ENCODE measurements around the gene WASL. TPM values are rescaled to one million over a fixed set of nuclear protein-coding genes. Genes with fewer than 3 reads are reported as not detected.
A peak's percentile ranks its signal among the peaks of the same experiment; 100 is the strongest.

Gene WASL
- polyA plus RNA-seq, 2 of the 4 experiments (the other 2 are of a cell fraction) = 18.5 to 21.0 TPM

DNA sequence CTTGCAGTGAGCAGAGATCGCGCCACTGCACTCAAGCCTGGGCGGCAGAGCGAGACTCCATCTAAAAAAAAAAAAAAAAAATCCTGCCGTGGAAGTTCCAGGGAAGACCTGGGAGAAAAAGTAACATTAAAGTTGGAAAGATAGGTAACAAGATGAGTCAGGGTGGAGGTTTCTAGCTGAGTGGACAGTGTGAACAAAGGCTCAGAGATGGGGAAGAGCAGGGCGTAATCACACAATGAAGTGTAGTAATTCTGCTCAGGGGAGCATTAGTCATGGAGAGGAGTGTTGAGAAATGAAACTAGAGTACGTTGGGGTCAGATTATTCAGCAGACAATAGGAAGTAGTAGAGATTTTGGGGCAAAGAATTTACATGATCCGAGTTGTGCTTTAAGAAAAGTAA, 21.6 kb upstream of the WASL start (continued):
- TF ChIP-seq TP53 (CRISPR knock-in tag; IDR thresholded peaks at IDR 0.05) = no peak

- FAIRE-seq = peak; percentile 94
- peaks cover 57% of the 10 kb centered on the region for H3K4me1 ChIP-seq
- peak overlapping the region; percentile 13 to 80; a peak in 4 of 6 replicates for H3K27ac ChIP-seq
- TF ChIP-seq, protein P1, sequence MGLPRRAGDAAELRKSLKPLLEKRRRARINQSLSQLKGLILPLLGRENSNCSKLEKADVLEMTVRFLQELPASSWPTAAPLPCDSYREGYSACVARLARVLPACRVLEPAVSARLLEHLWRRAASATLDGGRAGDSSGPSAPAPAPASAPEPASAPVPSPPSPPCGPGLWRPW (IDR thresholded peaks at IDR 0.05) = no peak
- TF ChIP-seq NPAS2 (CRISPR knock-in tag; IDR thresholded peaks at IDR 0.05; ENCODE audit: borderline replicate concordance) = no peak
- TF ChIP-seq MAFK (IDR thresholded peaks at IDR 0.05; ENCODE audit: partially characterized antibody) = peak; percentile 96
- TF ChIP-seq FOSL2 (IDR thresholded peaks at IDR 0.05) = peak; percentile 40; the same call in 1 of the 2 replicates
- peak; percentile 79 for TF ChIP-seq FOSL2 (CRISPR knock-in tag; IDR thresholded peaks at IDR 0.05)
- TF ChIP-seq JUN (IDR thresholded peaks at IDR 0.05) = 0 out of 5 replicates have a peak, but pooled peaks of 1 of the 2 experiments have one; percentile 32
- TF ChIP-seq EHF (CRISPR knock-in tag; IDR thresholded peaks at IDR 0.05) = no peak
- TF ChIP-seq, protein P2, sequence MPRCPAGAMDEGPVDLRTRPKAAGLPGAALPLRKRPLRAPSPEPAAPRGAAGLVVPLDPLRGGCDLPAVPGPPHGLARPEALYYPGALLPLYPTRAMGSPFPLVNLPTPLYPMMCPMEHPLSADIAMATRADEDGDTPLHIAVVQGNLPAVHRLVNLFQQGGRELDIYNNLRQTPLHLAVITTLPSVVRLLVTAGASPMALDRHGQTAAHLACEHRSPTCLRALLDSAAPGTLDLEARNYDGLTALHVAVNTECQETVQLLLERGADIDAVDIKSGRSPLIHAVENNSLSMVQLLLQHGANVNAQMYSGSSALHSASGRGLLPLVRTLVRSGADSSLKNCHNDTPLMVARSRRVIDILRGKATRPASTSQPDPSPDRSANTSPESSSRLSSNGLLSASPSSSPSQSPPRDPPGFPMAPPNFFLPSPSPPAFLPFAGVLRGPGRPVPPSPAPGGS (IDR thresholded peaks at IDR 0.05) = no peak
- TF ChIP-seq ZFP36 (IDR thresholded peaks at IDR 0.05; ENCODE audit: borderline replicate concordance, partially characterized antibody) = no peak
- no peak for TF ChIP-seq KDM1A (IDR thresholded peaks at IDR 0.05; ENCODE audit: low read depth)
- no peak for TF ChIP-seq HDAC2 (IDR thresholded peaks at IDR 0.05)
- no peak for TF ChIP-seq REST (IDR thresholded peaks at IDR 0.05)
- TF ChIP-seq MAX (IDR thresholded peaks at IDR 0.05) = peak; percentile 63
- no peak for TF ChIP-seq MAZ (IDR thresholded peaks at IDR 0.05; ENCODE audit: borderline replicate concordance, low read depth, low read length)
- peak in 1 of 2 experiments; percentile 17; a peak in 1 of 4 replicates for TF ChIP-seq CEBPB (IDR thresholded peaks at IDR 0.05)
- no peak for TF ChIP-seq EP300 (IDR thresholded peaks at IDR 0.05)
- TF ChIP-seq TP53 (CRISPR knock-in tag; IDR thresholded peaks at IDR 0.05) = no peak
- TF ChIP-seq KDM5A (IDR thresholded peaks at IDR 0.05) = no peak
- no peak for TF ChIP-seq NR3C1 (IDR thresholded peaks at IDR 0.05)
- TF ChIP-seq ESRRA (IDR thresholded peaks at IDR 0.05; ENCODE audit: borderline replicate concordance, low read length) = peak; percentile 44; the same call in 1 of the 2 replicates
- TF ChIP-seq JUNB (IDR thresholded peaks at IDR 0.05) = no peak
- no peak for TF ChIP-seq RNF2 (IDR thresholded peaks at IDR 0.05; ENCODE audit: borderline replicate concordance, low read depth)
- TF ChIP-seq ZNF302 (CRISPR knock-in tag; IDR thresholded peaks at IDR 0.05) = no peak
- no peak for TF ChIP-seq HMGXB4 (CRISPR knock-in tag; IDR thresholded peaks at IDR 0.05; ENCODE audit: borderline replicate concordance)
- TF ChIP-seq RARB (CRISPR knock-in tag; IDR thresholded peaks at IDR 0.05) = no peak
- no peak for TF ChIP-seq RCOR1 (IDR thresholded peaks at IDR 0.05; ENCODE audit: low read depth, low read length)
- no peak for TF ChIP-seq MYC (IDR thresholded peaks at IDR 0.05; ENCODE audit: borderline replicate concordance, low read length)
- TF ChIP-seq HEYL (CRISPR knock-in tag; IDR thresholded peaks at IDR 0.05) = no peak
- no peak for TF ChIP-seq POLR2AphosphoS2 (conservative IDR thresholded peaks at IDR 0.05; ENCODE audit: low read length)
- no peak for TF ChIP-seq FOSB (CRISPR knock-in tag; IDR thresholded peaks at IDR 0.05)
- H3K9me3 ChIP-seq = no peaks in the 10 kb centered on the region
- ChIA-PET CTCF (interaction anchor here (1.1 to 3.0 kb wide), 3 partner anchors 9 to 97 kb away, joined by 4 to 27 read pairs (median 11); partner anchors contain the start of gene WASL), POLR2A (interaction anchor here (3.0 kb wide), 1 partner anchor 20 kb away, joined by 28 read pairs; the partner anchor contains the start of gene WASL)
- peak; percentile 76 to 89 for DNase-seq (ENCODE audit: low read depth in 1 of 2, low spot score in 1 of 2)
- peak; percentile 82 to 88 for ATAC-seq
- H3K4me3 ChIP-seq = peak overlapping the region; percentile 10; the same call in 1 of the 3 replicates
- 2% methylated on average over 3 of the region's 3 CpGs for WGBS (ENCODE audit: missing lambda C conversion rate)
- H3K4me2 ChIP-seq = peak overlapping the region; percentile 66
These were observed 20.6 kb upstream of the WASL start for GRCh38 chr7:123769371-123769770.

Measured in A549 (cell line).